KBM-7 (cell line): ENCODE measurements around the gene TSPY8.
"Not testable (repeated sequence)": the region's sequence is repeated elsewhere in the genome, so short reads cannot be mapped to it uniquely, and the experiment has no call there.

Experiments
- DNase-seq: peaks from one replicate; pipeline ENCODE4 v3.0.0-alpha.2; 2015
- in situ Hi-C: fragments of 300-500 bp; cut with MboI; formaldehyde crosslinking; loops from 2 replicates; pipeline ENCODE4 v1.14.3; 2020; ENCODE audit warnings: low sequenced_read_pairs, low pct_unique_long_range_greater_than_20kb, mixed read lengths

Gene TSPY8

GRCh38 chrY:9357497-9357896 is at the start of gene TSPY8:
Gene TSPY8 (plus strand): TSS chrY:9357797. CDS start chrY:9357843, 46 bp downstream.
- DNase-seq, in situ Hi-C loops: not testable (repeated sequence)

- DNase-seq, result no peak
- in situ Hi-C loops, result no loop called here
Observed at GRCh38 chrY:9320996-9321395, 36.6 kb upstream of the TSPY8 start.

DNA sequence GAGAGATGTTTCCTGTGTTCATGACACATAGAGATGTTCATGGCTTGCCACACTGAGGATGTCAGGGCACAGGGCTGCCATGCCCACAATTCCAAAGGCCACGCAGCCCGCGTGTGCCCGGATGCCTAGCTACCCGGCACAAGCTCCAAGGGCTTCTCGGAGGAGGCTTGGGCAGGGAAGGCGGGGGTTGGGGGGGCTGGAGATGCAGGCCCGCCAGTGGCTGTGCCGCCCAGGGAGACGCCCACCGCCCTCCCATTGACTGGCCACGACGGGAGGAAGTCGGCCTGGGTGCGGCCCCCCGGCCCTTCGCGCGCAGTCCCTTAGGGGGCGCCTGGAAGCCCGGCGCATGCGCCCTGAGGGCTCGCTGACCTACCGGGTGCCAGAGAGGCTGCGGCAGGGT is 20.4 kb upstream of the TSPY8 start, which contains the start of gene TSPY4:
Gene TSPY4, plus strand, starts transcription at position 301 of the 400 bp plus-strand sequence. Its CDS starts 46 bp downstream, at position 347.
- DNase-seq, in situ Hi-C loops: not testable (repeated sequence)

GRCh38 chrY:9396527-9396926 is 38.9 kb downstream of the TSPY8 start:
- DNase-seq, in situ Hi-C loops: not testable (repeated sequence)

DNA sequence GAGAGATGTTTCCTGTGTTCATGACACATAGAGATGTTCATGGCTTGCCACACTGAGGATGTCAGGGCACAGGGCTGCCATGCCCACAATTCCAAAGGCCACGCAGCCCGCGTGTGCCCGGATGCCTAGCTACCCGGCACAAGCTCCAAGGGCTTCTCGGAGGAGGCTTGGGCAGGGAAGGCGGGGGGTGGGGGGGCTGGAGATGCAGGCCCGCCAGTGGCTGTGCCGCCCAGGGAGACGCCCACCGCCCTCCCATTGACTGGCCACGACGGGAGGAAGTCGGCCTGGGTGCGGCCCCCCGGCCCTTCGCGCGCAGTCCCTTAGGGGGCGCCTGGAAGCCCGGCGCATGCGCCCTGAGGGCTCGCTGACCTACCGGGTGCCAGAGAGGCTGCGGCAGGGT is 40.5 kb downstream of the TSPY8 start, which contains the start of gene TSPY3:
Gene TSPY3, plus strand, starts transcription at position 301 of the 400 bp plus-strand sequence. Its CDS starts 46 bp downstream, at position 347.
- DNase-seq, in situ Hi-C loops: not testable (repeated sequence)
